ENCODE measurements around the gene NRF1.

NRF1 gene

GRCh38 chr7:129799350-129799955 is 187.9 kb downstream of the NRF1 start:
- no peak for DNase-seq (ENCODE audit: low read depth in 2 of 2, low spot score in 1 of 2)

GRCh38 chr7:129800901-129801300 is 189.4 kb downstream of the NRF1 start:
- no peak for DNase-seq (ENCODE audit: low read depth in 2 of 2, low spot score in 1 of 2)

GRCh38 chr7:129801882-129802281 is 190.4 kb downstream of the NRF1 start:
- no peak for DNase-seq (ENCODE audit: low read depth in 2 of 2, low spot score in 1 of 2)

GRCh38 chr7:129803546-129804081 is 192.1 kb downstream of the NRF1 start:
- no peak for DNase-seq (ENCODE audit: low read depth in 2 of 2, low spot score in 1 of 2)

GRCh38 chr7:129804111-129804889 is 192.8 kb downstream of the NRF1 start:
- no peak for DNase-seq (ENCODE audit: low read depth in 2 of 2, low spot score in 1 of 2)

- no peak for DNase-seq (ENCODE audit: low read depth in 2 of 2, low spot score in 1 of 2)
Measured at GRCh38 chr7:129804890-129805719, 193.6 kb downstream of the NRF1 start.

Measured in stimulated activated CD8-positive, alpha-beta memory T cell treated with anti-CD3 and anti-CD28 coated beads, Interleukin-4, amount 100 ng/mL, for 1 hour (primary cell).